GM19463 (cell line): ENCODE measurements around the gene TIMP2.
"Not testable (repeated sequence)": the region's sequence is repeated elsewhere in the genome, so short reads cannot be mapped to it uniquely, and the experiment has no call there.

ENCODE experiments used
- ATAC-seq: cut with Tn5 transposase; IDR thresholded peaks from one replicate; pipeline ENCODE4 v1.9.1; 2021; ENCODE audit warnings: mild to moderate bottlenecking, moderate library complexity; ENCODE audit not compliant: unreplicated experiment

The TIMP2 gene

GRCh38 chr17:78873519-78874340, 51.5 kb downstream of the TIMP2 start:
- no peak for ATAC-seq

- ATAC-seq: no peak
These were observed 52.7 kb downstream of the TIMP2 start for GRCh38 chr17:78872486-78872885.

- no peak for ATAC-seq
These were observed 54.6 kb downstream of the TIMP2 start for GRCh38 chr17:78870621-78871020.

- ATAC-seq: no peak
These were observed 56.8 kb downstream of the TIMP2 start for GRCh38 chr17:78868391-78868790.

GRCh38 chr17:78867046-78867445, 58.1 kb downstream of the TIMP2 start:
- not testable (repeated sequence) for ATAC-seq

- no peak for ATAC-seq
These were observed 59.4 kb downstream of the TIMP2 start for GRCh38 chr17:78865682-78866390.

GRCh38 chr17:78864117-78864516, 61.1 kb downstream of the TIMP2 start:
- no peak for ATAC-seq

GRCh38 chr17:78862073-78863023, 62.8 kb downstream of the TIMP2 start:
- ATAC-seq: no peak

- no peak for ATAC-seq
These were observed 64.0 kb downstream of the TIMP2 start for GRCh38 chr17:78861229-78861628.

GRCh38 chr17:78859051-78859450, 66.1 kb downstream of the TIMP2 start:
- no peak for ATAC-seq

- no peak for ATAC-seq
These were observed 67.9 kb downstream of the TIMP2 start for GRCh38 chr17:78857266-78857665.

GRCh38 chr17:78855561-78856165, 69.5 kb downstream of the TIMP2 start:
- ATAC-seq: no peak

GRCh38 chr17:78854508-78854907, 70.7 kb downstream of the TIMP2 start:
- ATAC-seq: no peak

- no peak for ATAC-seq
These were observed 71.2 kb downstream of the TIMP2 start for GRCh38 chr17:78853926-78854394.

- no peak for ATAC-seq
These were observed 72.5 kb downstream of the TIMP2 start for GRCh38 chr17:78852709-78853121.

GRCh38 chr17:78849026-78849425, 76.2 kb downstream of the TIMP2 start:
- no peak for ATAC-seq

GRCh38 chr17:78847052-78847451, 78.1 kb downstream of the TIMP2 start:
- no peak for ATAC-seq

GRCh38 chr17:78844301-78845005, 80.7 kb downstream of the TIMP2 start:
- no peak for ATAC-seq

- no peak for ATAC-seq
These were observed 82.2 kb downstream of the TIMP2 start for GRCh38 chr17:78842881-78843565.
